Occipital lobe (tissue), 2 donors: Measurements from ENCODE around the gene RPTOR. TPM values are rescaled to one million over a fixed set of nuclear protein-coding genes. Genes with fewer than 3 reads are reported as not detected.

ENCODE experiments used
- DNase-seq: peaks from one replicate; lab custom pipeline; 2025; lab: John Stamatoyannopoulos, UW
- total RNA-seq: library from RNA; depleted of rRNA; stranded (reverse); fragments of >200 nt; gene quantifications from one replicate; pipeline ENCODE4 v1.2.3, GENCODE V29; 2014

Gene RPTOR
- total RNA-seq, 1 donor from 2014 or later, result 14.2 TPM

- DNase-seq, result no peak
Observed at GRCh38 chr17:80779961-80780380, 235.3 kb downstream of the RPTOR start.

- DNase-seq, result no peak
Observed at GRCh38 chr17:80780381-80781198, 236.0 kb downstream of the RPTOR start.

GRCh38 chr17:80781211-80781610 lies 236.6 kb downstream of the RPTOR start:
- no peak for DNase-seq

- DNase-seq, result no peak
Observed at GRCh38 chr17:80781807-80782277, 237.2 kb downstream of the RPTOR start.

- DNase-seq, result no peak
Observed at GRCh38 chr17:80782536-80783427, 238.1 kb downstream of the RPTOR start.

- no peak for DNase-seq
Observed at GRCh38 chr17:80783486-80783885, 238.8 kb downstream of the RPTOR start.

GRCh38 chr17:80783971-80784370 lies 239.3 kb downstream of the RPTOR start:
- DNase-seq, result no peak

GRCh38 chr17:80785477-80786178 lies 241.0 kb downstream of the RPTOR start:
- DNase-seq, result peak; percentile 55

- no peak for DNase-seq
Observed at GRCh38 chr17:80786470-80786869, 241.8 kb downstream of the RPTOR start.

- DNase-seq, result no peak
Observed at GRCh38 chr17:80786887-80787286, 242.2 kb downstream of the RPTOR start.

GRCh38 chr17:80787881-80788280 lies 243.2 kb downstream of the RPTOR start:
- no peak for DNase-seq

- no peak for DNase-seq
Observed at GRCh38 chr17:80789356-80789902, 244.8 kb downstream of the RPTOR start.

- no peak for DNase-seq
Observed at GRCh38 chr17:80790021-80790765, 245.6 kb downstream of the RPTOR start.

GRCh38 chr17:80790981-80791742 lies 246.5 kb downstream of the RPTOR start:
- DNase-seq, result no peak

GRCh38 chr17:80791758-80792284 lies 247.2 kb downstream of the RPTOR start:
- peak; percentile 67 for DNase-seq

GRCh38 chr17:80792373-80792781 lies 247.7 kb downstream of the RPTOR start:
- no peak for DNase-seq

GRCh38 chr17:80793421-80793820 lies 248.8 kb downstream of the RPTOR start:
- no peak for DNase-seq

GRCh38 chr17:80793851-80794267 lies 249.2 kb downstream of the RPTOR start:
- no peak for DNase-seq

- no peak for DNase-seq
Observed at GRCh38 chr17:80794281-80795089, 249.8 kb downstream of the RPTOR start.
